DOHH2 (cell line): ENCODE results near the gene TBRG1.

Experiments used
- H3F3A ChIP-seq: fragments of 200-600 bp; sonication (generic), shearing (Covaris generic); 2 replicates; pipeline ENCODE4 v1.6.0; 2016; ENCODE audit warnings: antibody characterized with exemption, mild to moderate bottlenecking; ENCODE audit not compliant: control insufficient read depth, insufficient read depth
- H3K27ac ChIP-seq: fragments of 200-600 bp; sonication (generic); 2 replicates; pipeline ENCODE4 v1.5.1; 2014; ENCODE audit warnings: low read depth, mild to moderate bottlenecking, low read length, moderate library complexity
- H3K27me3 ChIP-seq: fragments of 200-600 bp; sonication (generic); 2 replicates; pipeline ENCODE4 v1.6.1; 2014; ENCODE audit warnings: mild to moderate bottlenecking, low read length, mixed read lengths; ENCODE audit not compliant: control insufficient read depth
- H3K36me3 ChIP-seq: fragments of 200-600 bp; sonication (generic); 2 replicates; pipeline ENCODE4 v1.6.1; 2014; ENCODE audit warnings: mild to moderate bottlenecking, low read length, moderate library complexity, mixed read lengths; ENCODE audit not compliant: control insufficient read depth
- H3K4me1 ChIP-seq: fragments of 200-600 bp; sonication (generic); 2 replicates; pipeline ENCODE4 v1.6.1; 2014; ENCODE audit warnings: mild to moderate bottlenecking, low read length, mixed read lengths; ENCODE audit not compliant: control insufficient read depth
- H3K4me2 ChIP-seq: fragments of 200-600 bp; sonication (generic); 2 replicates; pipeline ENCODE4 v1.6.0; 2014; ENCODE audit warnings: mild to moderate bottlenecking, low read length, moderate library complexity
- H3K4me3 ChIP-seq: fragments of 200-600 bp; sonication (generic); 2 replicates; pipeline ENCODE4 v1.5.1; 2014; ENCODE audit warnings: mild to moderate bottlenecking, low read length, mixed read lengths
- H3K79me2 ChIP-seq: fragments of 200-600 bp; sonication (generic); 2 replicates; pipeline ENCODE4 v1.6.1; 2014; ENCODE audit warnings: mild to moderate bottlenecking, low read length, mixed read lengths; ENCODE audit not compliant: control insufficient read depth
- H3K9me2 ChIP-seq: fragments of 200-600 bp; sonication (generic); replicated peaks from 2 replicates; pipeline ENCODE4 v1.6.1; 2014; ENCODE audit warnings: mild to moderate bottlenecking, low read length, mixed read lengths; ENCODE audit not compliant: control insufficient read depth
- H3K9me3 ChIP-seq: fragments of 200-600 bp; sonication (generic); 2 replicates; pipeline ENCODE4 v1.6.1; 2014; ENCODE audit warnings: antibody characterized with exemption, low read length, mixed read lengths; ENCODE audit not compliant: control insufficient read depth, insufficient read depth
- H4K20me1 ChIP-seq: fragments of 200-600 bp; sonication (generic); 2 replicates; pipeline ENCODE4 v1.6.0; 2014; ENCODE audit warnings: low read depth, mild to moderate bottlenecking, antibody characterized with exemption, low read length, moderate library complexity; ENCODE audit not compliant: control insufficient read depth, insufficient read depth
- CTCF ChIP-seq: fragments of 200-600 bp; sonication (generic); IDR thresholded peaks from one replicate; pipeline ENCODE4 v1.5.1; 2014; ENCODE audit warnings: antibody characterized with exemption, mild to moderate bottlenecking, low read depth, low read length; ENCODE audit not compliant: poor library complexity, severe bottlenecking
- EZH2phosphoT487 ChIP-seq: fragments of 200-600 bp; sonication (generic); IDR thresholded peaks from 2 replicates; pipeline ENCODE4 v1.6.1; 2017; ENCODE audit warnings: borderline replicate concordance, mild to moderate bottlenecking, antibody characterized with exemption, low read length, moderate library complexity, mixed read lengths

TBRG1 gene

GRCh38 chr11:124676386-124676785, 53.7 kb downstream of the TBRG1 start:
- Histone ChIP-seq H3K27me3 (no peaks in the 10 kb centered on the region), H3K36me3 (no peaks in the 10 kb centered on the region), H3K79me2 (peaks cover 12% of the 10 kb centered on the region), H4K20me1 (no peaks in the 10 kb centered on the region), H3F3A (0 out of 2 replicates have a peak, but pooled peaks cover 3% of the 10 kb centered on the region), H3K4me3 (no peak overlapping the region), H3K9me3 (no peaks in the 10 kb centered on the region), H3K27ac (no peak overlapping the region), H3K4me1 (peaks cover 20% of the 10 kb centered on the region), H3K4me2 (no peak overlapping the region), H3K9me2 (no peaks in the 10 kb centered on the region)
- no peak for TF ChIP-seq CTCF
- TF ChIP-seq EZH2phosphoT487: no peak

- Histone ChIP-seq H3K4me3 (no peak overlapping the region), H3K79me2 (no peaks in the 10 kb centered on the region), H3K36me3 (no peaks in the 10 kb centered on the region), H3K4me2 (no peak overlapping the region), H3K4me1 (peaks cover 8% of the 10 kb centered on the region), H3K27ac (no peak overlapping the region), H3K9me3 (peaks cover 8% of the 10 kb centered on the region; the same call in 1 of the 2 replicates), H3K27me3 (no peaks in the 10 kb centered on the region), H3F3A (no peaks in the 10 kb centered on the region), H4K20me1 (no peaks in the 10 kb centered on the region), H3K9me2 (no peaks in the 10 kb centered on the region)
- no peak for TF ChIP-seq EZH2phosphoT487
- no peak for TF ChIP-seq CTCF
Measured at GRCh38 chr11:124678416-124678815, 55.8 kb downstream of the TBRG1 start.

DNA sequence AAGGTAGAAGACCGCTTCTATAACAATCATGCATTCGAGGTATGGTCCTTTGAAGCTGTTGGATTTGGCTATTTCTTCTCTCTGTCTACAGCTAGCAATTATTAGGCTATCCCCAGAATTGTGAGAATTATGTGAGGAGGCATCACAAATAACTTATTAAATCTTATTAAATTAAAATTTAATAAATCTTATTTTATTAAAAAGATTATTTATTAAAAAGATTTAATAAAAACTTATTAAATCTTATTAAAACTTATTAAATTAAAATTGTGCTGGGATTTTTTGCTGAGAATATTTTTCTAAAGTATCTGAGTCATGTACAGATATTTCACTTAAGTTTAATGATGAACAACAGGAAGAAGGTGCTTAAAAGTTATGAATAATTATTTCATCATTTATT, 58.8 kb downstream of the TBRG1 start:
- H3K36me3 ChIP-seq: no peaks in the 10 kb centered on the region
- no peak overlapping the region for H3K4me2 ChIP-seq
- no peaks in the 10 kb centered on the region for H3F3A ChIP-seq
- peaks cover 17% of the 10 kb centered on the region for H3K9me3 ChIP-seq
- H3K4me3 ChIP-seq: no peak overlapping the region
- TF ChIP-seq EZH2phosphoT487 (no peak), CTCF (no peak)
- H3K4me1 ChIP-seq: no peaks in the 10 kb centered on the region
- H3K79me2 ChIP-seq: no peaks in the 10 kb centered on the region
- no peaks in the 10 kb centered on the region for H4K20me1 ChIP-seq
- no peaks in the 10 kb centered on the region for H3K27me3 ChIP-seq
- no peak overlapping the region for H3K27ac ChIP-seq
- no peaks in the 10 kb centered on the region for H3K9me2 ChIP-seq
